MCF 10A (cell line): ENCODE data around the gene CYTH2. TPM values are rescaled to one million over a fixed set of nuclear protein-coding genes. Genes with fewer than 3 reads are reported as not detected.
A peak's percentile ranks its signal among the peaks of the same experiment; 100 is the strongest.

Experiments used
- BruUV-seq: library from RNA; stranded (reverse); fragments of 400-500 nt; replicated peaks from 2 replicates; lab custom pipeline; 2021; lab: Mats Ljungman, UMichigan
- CTCF ChIA-PET: fragments of 300-600 bp; sonication (Branson Sonifier 250); formaldehyde crosslinking; extraction: SDS; loops from one replicate; lab custom pipeline; 2021; ENCODE audit warnings: antibody characterized with exemption, inconsistent platforms; lab: Yijun Ruan, JAX
- POLR2A ChIA-PET: fragments of 300-600, 350-650 bp; sonication (Branson Sonifier 250); formaldehyde crosslinking; extraction: SDS; loops from one replicate; lab custom pipeline; 2020; ENCODE audit warnings: antibody characterized with exemption, inconsistent platforms; lab: Yijun Ruan, JAX
- DNase-seq: peaks from one replicate; pipeline ENCODE4 v3.0.0-alpha.2; 2018; ENCODE audit not compliant: unreplicated experiment
- H3K27ac Mint-ChIP-seq: one replicate; pipeline ENCODE4 v1.8.0; 2022; ENCODE audit warnings: mild to moderate bottlenecking, low read depth, mixed read lengths; ENCODE audit not compliant: unreplicated experiment
- H3K27me3 Mint-ChIP-seq: one replicate; pipeline ENCODE4 v1.8.0; 2022; ENCODE audit warnings: mixed read lengths; ENCODE audit not compliant: insufficient read depth, unreplicated experiment
- H3K36me3 Mint-ChIP-seq: one replicate; pipeline ENCODE4 v1.8.0; 2022; ENCODE audit warnings: mild to moderate bottlenecking, moderate library complexity, mixed read lengths; ENCODE audit not compliant: insufficient read depth, unreplicated experiment
- H3K4me1 Mint-ChIP-seq: one replicate; pipeline ENCODE4 v1.8.0; 2022; ENCODE audit warnings: mixed read lengths; ENCODE audit not compliant: insufficient read depth, unreplicated experiment
- H3K4me3 Mint-ChIP-seq: one replicate; pipeline ENCODE4 v1.8.0; 2022; ENCODE audit warnings: mild to moderate bottlenecking, moderate library complexity, mixed read lengths; ENCODE audit not compliant: unreplicated experiment
- H3K9me3 Mint-ChIP-seq: one replicate; pipeline ENCODE4 v1.8.0; 2022; ENCODE audit warnings: mixed read lengths; ENCODE audit not compliant: unreplicated experiment
- intact Hi-C: fragments of 100-400 bp; cut with micrococcal nuclease; formaldehyde crosslinking; loops from 2 replicates; pipeline ENCODE4 v1.14.1; 2022
- total RNA-seq: library from RNA; stranded (reverse); gene quantifications from 2 replicates; pipeline ENCODE4 v1.2.3, GENCODE V29; 2022
- TF ChIP-seq, protein P1 (sequence below): fragments of 200-600 bp; IDR thresholded peaks from one replicate; pipeline ENCODE4 v1.8.0; 2022; ENCODE audit warnings: antibody characterized with exemption, mild to moderate bottlenecking; ENCODE audit not compliant: unreplicated experiment

The CYTH2 gene
- total RNA-seq, 1 experiment from 2014 or later, result 70.3 TPM

DNA sequence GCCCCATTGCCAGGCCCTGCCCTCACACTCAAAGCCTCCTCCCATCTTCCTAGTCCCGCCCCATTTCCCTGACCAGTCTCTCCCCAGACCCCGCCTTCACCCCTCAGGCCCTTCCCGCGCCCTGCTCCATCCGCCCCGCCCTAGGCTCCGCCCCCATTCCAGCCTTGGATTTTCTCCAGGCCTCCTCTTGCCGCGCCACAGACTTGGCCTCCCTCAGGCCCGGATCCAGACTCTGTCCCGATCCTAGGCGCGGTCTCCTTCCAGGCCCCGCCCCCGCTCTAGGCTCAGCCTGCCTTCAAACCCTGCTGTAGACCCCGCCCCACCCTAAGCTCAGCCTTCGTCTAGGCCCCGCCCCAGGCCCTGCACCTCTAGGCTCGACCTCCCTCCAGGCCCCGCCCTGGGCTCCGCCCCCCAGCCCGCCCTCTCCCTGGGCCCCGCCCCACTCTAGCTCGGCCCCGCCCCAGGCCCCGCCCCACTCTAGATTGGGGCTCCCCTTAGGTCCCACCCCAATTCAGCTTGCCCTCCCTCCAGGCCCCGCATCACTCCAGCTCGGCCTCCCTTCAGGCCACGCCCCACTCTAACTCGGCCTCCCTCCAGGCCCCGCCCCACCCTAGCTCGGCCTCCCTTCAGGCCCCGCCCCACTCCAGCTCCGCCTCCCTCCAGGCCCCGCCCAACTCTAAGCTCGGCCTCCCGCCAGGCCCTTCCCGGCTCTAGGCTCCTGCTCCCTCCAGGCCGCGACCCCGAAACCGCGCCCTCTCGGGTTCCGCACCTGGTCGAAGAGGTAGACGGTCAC is 24.0 kb downstream of the CYTH2 start:
- H3K4me3 Mint-ChIP-seq, result peak overlapping the region; percentile 81
- TF ChIP-seq, protein P1, sequence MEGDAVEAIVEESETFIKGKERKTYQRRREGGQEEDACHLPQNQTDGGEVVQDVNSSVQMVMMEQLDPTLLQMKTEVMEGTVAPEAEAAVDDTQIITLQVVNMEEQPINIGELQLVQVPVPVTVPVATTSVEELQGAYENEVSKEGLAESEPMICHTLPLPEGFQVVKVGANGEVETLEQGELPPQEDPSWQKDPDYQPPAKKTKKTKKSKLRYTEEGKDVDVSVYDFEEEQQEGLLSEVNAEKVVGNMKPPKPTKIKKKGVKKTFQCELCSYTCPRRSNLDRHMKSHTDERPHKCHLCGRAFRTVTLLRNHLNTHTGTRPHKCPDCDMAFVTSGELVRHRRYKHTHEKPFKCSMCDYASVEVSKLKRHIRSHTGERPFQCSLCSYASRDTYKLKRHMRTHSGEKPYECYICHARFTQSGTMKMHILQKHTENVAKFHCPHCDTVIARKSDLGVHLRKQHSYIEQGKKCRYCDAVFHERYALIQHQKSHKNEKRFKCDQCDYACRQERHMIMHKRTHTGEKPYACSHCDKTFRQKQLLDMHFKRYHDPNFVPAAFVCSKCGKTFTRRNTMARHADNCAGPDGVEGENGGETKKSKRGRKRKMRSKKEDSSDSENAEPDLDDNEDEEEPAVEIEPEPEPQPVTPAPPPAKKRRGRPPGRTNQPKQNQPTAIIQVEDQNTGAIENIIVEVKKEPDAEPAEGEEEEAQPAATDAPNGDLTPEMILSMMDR, result no peak
- intact Hi-C loops, result no loop called here
- H3K4me1 Mint-ChIP-seq, result peaks cover 20% of the 10 kb centered on the region
- no TSS peak for BruUV-seq
- H3K27ac Mint-ChIP-seq, result peak overlapping the region; percentile 5
- H3K27me3 Mint-ChIP-seq, result no peaks in the 10 kb centered on the region
- H3K9me3 Mint-ChIP-seq, result no peaks in the 10 kb centered on the region
- DNase-seq, result peak; percentile 99
- POLR2A ChIA-PET, result interaction anchor here (0.5 to 2.0 kb wide), 20 partner anchors 9 to 1446 kb away, joined by 3 to 13 read pairs (median 3); partner anchors contain the start of genes CA11, DBP, GRWD1 and RPL18
- CTCF ChIA-PET, result interaction anchor here (0.7 to 2.5 kb wide), 5 partner anchors 12 to 153 kb away, joined by 3 to 11 read pairs (median 3); partner anchors contain the start of gene CA11
- peaks cover 10% of the 10 kb centered on the region for H3K36me3 Mint-ChIP-seq

DNA sequence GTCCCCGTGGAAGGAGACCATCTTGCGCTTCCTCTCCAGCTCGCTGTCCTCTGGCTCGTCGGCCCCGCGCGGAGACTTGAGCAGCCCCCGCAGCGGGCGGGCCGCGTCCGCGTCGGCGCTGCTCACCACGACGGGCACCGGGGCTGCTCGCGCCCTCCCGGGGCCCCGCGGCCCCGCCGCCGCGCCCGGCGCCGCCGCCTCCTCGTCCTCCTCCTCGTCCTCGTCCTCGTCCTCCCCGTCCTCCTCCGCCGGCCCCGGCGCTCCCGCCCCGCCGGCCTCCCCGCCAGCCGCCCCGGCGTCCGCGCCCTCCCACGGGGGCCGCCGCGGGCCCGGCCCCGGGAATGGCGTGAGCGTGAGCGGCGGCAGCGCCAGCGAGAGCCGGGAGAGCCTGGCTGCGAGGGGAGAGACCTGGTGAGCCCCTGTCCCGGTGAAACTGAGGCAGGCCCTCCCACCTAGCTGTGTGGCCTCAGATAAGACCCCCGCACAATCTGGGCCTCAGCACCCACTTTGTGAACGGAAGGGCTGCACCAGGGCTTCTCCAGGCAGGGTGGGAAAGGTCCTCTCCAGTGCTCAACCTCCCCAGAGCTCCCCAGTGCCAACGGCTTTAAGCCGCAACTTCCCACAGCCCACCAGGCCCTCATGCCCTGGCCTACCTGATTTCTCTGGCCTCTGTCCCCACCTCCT is 24.7 kb downstream of the CYTH2 start:
- Mint-ChIP-seq H3K4me1 (peaks cover 14% of the 10 kb centered on the region), H3K9me3 (no peaks in the 10 kb centered on the region), H3K27ac (peak overlapping the region; percentile 89), H3K27me3 (no peaks in the 10 kb centered on the region), H3K4me3 (peak overlapping the region; percentile 81), H3K36me3 (peaks cover 10% of the 10 kb centered on the region)
- no peak for DNase-seq
- intact Hi-C loops, result no loop called here
- TF ChIP-seq, protein P1, result no peak
- no TSS peak for BruUV-seq
- ChIA-PET POLR2A (interaction anchor here (0.6 to 2.0 kb wide), 16 partner anchors 8 to 172 kb away, joined by 3 to 13 read pairs (median 3); partner anchors contain the start of genes DBP, GRWD1, RPL18 and SPHK2), CTCF (interaction anchor here (0.5 to 2.5 kb wide), 4 partner anchors 11 to 152 kb away, joined by 3 to 11 read pairs (median 3); partner anchors contain the start of gene CA11)

DNA sequence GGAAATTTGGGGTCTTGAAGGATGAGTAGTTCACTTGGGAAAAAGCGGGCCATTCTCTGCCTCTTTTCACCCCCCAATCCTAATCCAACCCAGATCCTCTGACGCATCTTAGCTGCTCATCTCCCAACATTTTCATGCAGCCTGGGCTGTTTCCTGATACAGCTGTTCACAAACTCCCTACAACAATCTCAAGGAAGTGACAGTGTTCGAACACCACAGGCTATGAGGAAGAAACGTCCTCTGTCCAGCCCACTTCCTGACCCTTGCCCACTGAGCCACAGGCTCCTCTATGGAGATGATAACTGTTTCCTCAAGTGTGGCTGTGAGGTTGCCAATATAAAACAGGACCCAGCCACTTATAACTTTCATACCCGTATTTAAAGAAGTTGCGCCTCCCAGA is 26.2 kb downstream of the CYTH2 start:
- Mint-ChIP-seq H3K36me3 (peaks cover 10% of the 10 kb centered on the region), H3K4me3 (peak overlapping the region; percentile 81), H3K4me1 (peaks cover 17% of the 10 kb centered on the region), H3K9me3 (no peaks in the 10 kb centered on the region), H3K27me3 (peaks cover 11% of the 10 kb centered on the region), H3K27ac (no peak overlapping the region)
- TF ChIP-seq, protein P1, result no peak
- no TSS peak for BruUV-seq
- POLR2A ChIA-PET, result interaction anchor here (1.4 kb wide), 1 partner anchor 8 kb away, joined by 7 read pairs; no protein-coding TSS in a partner anchor
- intact Hi-C loops, result no loop called here
- no peak for DNase-seq
- CTCF ChIA-PET, result interaction anchor here (1.2 to 2.5 kb wide), 2 partner anchors 10 to 114 kb away, joined by 4 to 11 read pairs; no protein-coding TSS in a partner anchor
